Activated CD4-positive, alpha-beta T cell treated with anti-CD3 and anti-CD28 coated beads, Interleukin-2, amount 50 U/mL, for 24 hours (primary cell): Measurements from ENCODE around the gene DIP2B.

ENCODE experiments used
- DNase-seq, 2 donors: peaks; one replicate each; pipeline ENCODE4 v3.0.0-alpha.2; 2020; ENCODE audit warnings: low read depth in 1 of 2, low spot score in 1 of 2

Gene DIP2B

GRCh38 chr12:50574601-50575348, 70.0 kb downstream of the DIP2B start:
- no peak for DNase-seq

GRCh38 chr12:50579757-50580267, 75.0 kb downstream of the DIP2B start:
- DNase-seq, result no peak

- DNase-seq, result no peak
Measured at GRCh38 chr12:50580436-50580835, 75.7 kb downstream of the DIP2B start.

- no peak for DNase-seq
Measured at GRCh38 chr12:50581226-50582184, 76.7 kb downstream of the DIP2B start.

- no peak for DNase-seq
Measured at GRCh38 chr12:50584135-50584534, 79.3 kb downstream of the DIP2B start.

GRCh38 chr12:50589650-50590435, 85.1 kb downstream of the DIP2B start:
- peak in 1 of 2 donors; percentile 13 for DNase-seq

GRCh38 chr12:50590869-50591268, 86.1 kb downstream of the DIP2B start:
- DNase-seq, result no peak

GRCh38 chr12:50595667-50596066, 90.9 kb downstream of the DIP2B start:
- DNase-seq, result no peak

GRCh38 chr12:50597200-50598195, 92.7 kb downstream of the DIP2B start:
- DNase-seq, result peak; percentile 21 to 70

- no peak for DNase-seq
Measured at GRCh38 chr12:50598321-50598862, 93.6 kb downstream of the DIP2B start.

- DNase-seq, result no peak
Measured at GRCh38 chr12:50599366-50600095, 94.7 kb downstream of the DIP2B start.

- DNase-seq, result no peak
Measured at GRCh38 chr12:50600364-50600763, 95.6 kb downstream of the DIP2B start.

GRCh38 chr12:50603817-50604639, 99.2 kb downstream of the DIP2B start:
- no peak for DNase-seq

GRCh38 chr12:50604640-50604920, 99.8 kb downstream of the DIP2B start:
- no peak for DNase-seq

GRCh38 chr12:50606675-50607375, 102.0 kb downstream of the DIP2B start:
- DNase-seq, result no peak

- no peak for DNase-seq
Measured at GRCh38 chr12:50609292-50609874, 104.6 kb downstream of the DIP2B start.

- no peak for DNase-seq
Measured at GRCh38 chr12:50610171-50610570, 105.4 kb downstream of the DIP2B start.
